Measurements from ENCODE around the gene SUMO4. TPM values are rescaled to one million over a fixed set of nuclear protein-coding genes. Genes with fewer than 3 reads are reported as not detected.

The SUMO4 gene
- total and polyA plus RNA-seq, 2 of the 8 experiments (the other 6 are each of a cell fraction or from before 2014, with no cell fraction given), result 0.09 to 1.3 TPM

- TF ChIP-seq POLR2AphosphoS5 (IDR thresholded peaks at IDR 0.05; ENCODE audit: low read depth, low read length), result no peak
- TF ChIP-seq SAP30 (IDR thresholded peaks at IDR 0.05; ENCODE audit: insufficient read depth, insufficient replicate concordance, low read length), result no peak
- TF ChIP-seq CHD2 (IDR thresholded peaks at IDR 0.05; ENCODE audit: low read length), result no peak
- TF ChIP-seq RBBP5 (IDR thresholded peaks at IDR 0.05; ENCODE audit: borderline replicate concordance, low read depth, low read length), result no peak
- TF ChIP-seq GTF2F1 (IDR thresholded peaks at IDR 0.05; ENCODE audit: borderline replicate concordance, low read depth, low read length), result no peak
- TF ChIP-seq SUZ12 (IDR thresholded peaks at IDR 0.05; ENCODE audit: low read length), result no peak
These were observed 22.5 kb downstream of the SUMO4 start (continued) for GRCh38 chr6:149422581-149422980.

All from H1 (cell line).